Colonic mucosa (tissue), 4 donors: Measurements from ENCODE around the gene POR. TPM values are rescaled to one million over a fixed set of nuclear protein-coding genes. Genes with fewer than 3 reads are reported as not detected.

Experiments
- DNase-seq: peaks from one replicate; pipeline ENCODE4 v3.0.0-alpha.2; 2020
- H3K27ac ChIP-seq: fragments of 200-600 bp; one replicate; pipeline ENCODE4 v1.8.0; 2021
- H3K27me3 ChIP-seq: fragments of 200-600 bp; one replicate; pipeline ENCODE4 v1.8.0; 2021
- H3K36me3 ChIP-seq: fragments of 200-600 bp; one replicate; pipeline ENCODE4 v1.8.0; 2021
- H3K4me1 ChIP-seq: fragments of 200-600 bp; one replicate; pipeline ENCODE4 v1.8.0; 2021; ENCODE audit warnings: mild to moderate bottlenecking
- H3K4me3 ChIP-seq: fragments of 200-600 bp; one replicate; pipeline ENCODE4 v1.8.0; 2021
- H3K9ac ChIP-seq, 2 donors: one replicate each; pipeline ENCODE4 v1.7.0; 2013; ENCODE audit warnings: control low read depth in 2 of 2, low read depth in 2 of 2, low read length in 2 of 2
- H3K9me3 ChIP-seq: fragments of 200-600 bp; one replicate; pipeline ENCODE4 v1.8.0; 2021
- CTCF ChIP-seq: fragments of 200-600 bp; IDR thresholded peaks from one replicate; pipeline ENCODE4 v1.8.0; 2022; ENCODE audit warnings: antibody characterized with exemption, mild to moderate bottlenecking
- intact Hi-C: fragments of 100-400 bp; cut with DNase I; formaldehyde crosslinking; loops from one replicate; pipeline ENCODE4 v1.14.1; 2022
- total RNA-seq, 2 donors: library from RNA; stranded (reverse); fragmentation: NEBNext Ultra II Directional in 1 of 2; extraction: Animal tissue kit (Norgen Biotek cat#: 25700) in 1 of 2; gene quantifications; one replicate each; pipeline ENCODE4 v1.2.1, GENCODE V29; 2021
- donor health status: healthy.
- donor health status: DM: no; HTN: no; CAD: no.
- donor health status: DM: no; HTN: no; CAD: no.

The POR gene
- total RNA-seq, 2 donors from 2014 or later, result 126 to 169 TPM

GRCh38 chr7:75876126-75876881, 38.7 kb upstream of the POR start:
- Histone ChIP-seq H3K4me1 (no peaks in the 10 kb centered on the region), H3K9me3 (no peaks in the 10 kb centered on the region), H3K4me3 (no peak overlapping the region), H3K9ac (no peak overlapping the region), H3K27me3 (no peaks in the 10 kb centered on the region), H3K36me3 (peaks cover 3% of the 10 kb centered on the region), H3K27ac (no peak overlapping the region)
- TF ChIP-seq CTCF, result no peak
- DNase-seq, result no peak
- intact Hi-C loops, result no loop called here

- Histone ChIP-seq H3K27ac (peak overlapping the region; percentile 56), H3K4me1 (no peaks in the 10 kb centered on the region), H3K4me3 (peak overlapping the region; percentile 83), H3K27me3 (no peaks in the 10 kb centered on the region), H3K36me3 (peaks cover 9% of the 10 kb centered on the region), H3K9me3 (no peaks in the 10 kb centered on the region), H3K9ac (peak overlapping the region; percentile 58 to 81)
- no peak for DNase-seq
- intact Hi-C loops, result no loop called here
- TF ChIP-seq CTCF, result no peak
Measured at GRCh38 chr7:75878312-75878768, 36.6 kb upstream of the POR start.

DNA sequence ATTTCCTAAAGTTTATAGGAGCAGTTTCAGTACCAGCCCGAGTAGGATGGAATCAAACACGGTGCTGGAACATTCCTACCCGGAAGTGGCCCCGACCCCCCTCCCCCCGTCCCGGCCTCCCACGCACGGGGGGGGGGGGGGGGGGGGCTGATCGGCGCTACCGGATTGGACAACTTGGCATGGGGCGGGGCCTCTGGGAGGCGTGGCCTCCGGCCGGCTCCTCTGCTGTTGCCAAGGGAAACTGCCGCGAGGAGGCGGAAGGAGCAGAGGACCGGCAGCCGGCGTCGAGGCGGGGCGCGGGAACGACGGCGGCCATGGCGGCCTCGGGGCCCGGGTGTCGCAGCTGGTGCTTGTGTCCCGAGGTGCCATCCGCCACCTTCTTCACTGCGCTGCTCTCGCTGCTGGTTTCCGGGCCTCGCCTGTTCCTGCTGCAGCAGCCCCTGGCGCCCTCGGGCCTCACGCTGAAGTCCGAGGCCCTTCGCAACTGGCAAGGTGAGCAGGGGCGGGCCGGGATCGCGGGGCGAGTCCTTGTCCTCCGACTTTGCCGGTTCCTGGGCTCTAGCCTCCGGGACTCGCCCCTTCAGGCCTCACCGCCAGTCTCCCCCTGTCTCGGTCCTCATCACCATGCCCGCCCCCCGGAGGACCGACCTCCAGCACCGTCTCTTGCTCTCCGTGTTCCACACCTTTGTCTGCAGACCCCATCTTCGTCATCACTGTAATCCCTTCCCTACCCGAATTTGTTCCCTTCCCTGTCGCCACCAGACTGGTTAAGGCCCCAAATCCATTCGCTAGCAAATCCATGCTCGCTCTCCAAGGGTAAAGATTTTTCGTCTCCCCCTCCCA, 36.0 kb upstream of the POR start, which contains the start of gene RHBDD2:
RHBDD2 (plus strand) TSS at position 266 of the 843 bp plus-strand sequence; CDS start at position 315, 49 bp downstream.
- peak within 1 kb of the TSS; percentile 75 for H3K27ac ChIP-seq
- peak; percentile 97 for DNase-seq
- no peaks in the 10 kb centered on the region for H3K27me3 ChIP-seq
- intact Hi-C loops, result no loop called here
- no peaks in the 10 kb centered on the region for H3K9me3 ChIP-seq
- H3K4me1 ChIP-seq, result no peaks in the 10 kb centered on the region
- peak within 1 kb of the TSS; percentile 90 to 95 for H3K9ac ChIP-seq
- peak within 1 kb of the TSS; percentile 83 for H3K4me3 ChIP-seq
- no peak for TF ChIP-seq CTCF
- peaks cover 9% of the 10 kb centered on the region for H3K36me3 ChIP-seq

GRCh38 chr7:75879771-75880184, 35.2 kb upstream of the POR start:
- Histone ChIP-seq H3K4me3 (peak overlapping the region; percentile 83), H3K9me3 (no peaks in the 10 kb centered on the region), H3K27me3 (no peaks in the 10 kb centered on the region), H3K4me1 (no peaks in the 10 kb centered on the region), H3K9ac (peak overlapping the region in 1 of 2 donors; percentile 95), H3K27ac (peak overlapping the region; percentile 75), H3K36me3 (peaks cover 9% of the 10 kb centered on the region)
- no peak for DNase-seq
- TF ChIP-seq CTCF, result no peak
- intact Hi-C loops, result no loop called here

GRCh38 chr7:75880242-75880641, 34.7 kb upstream of the POR start:
- intact Hi-C loops, result no loop called here
- Histone ChIP-seq H3K9ac (peak overlapping the region in 1 of 2 donors; percentile 95), H3K27ac (no peak overlapping the region), H3K27me3 (no peaks in the 10 kb centered on the region), H3K36me3 (peaks cover 9% of the 10 kb centered on the region), H3K4me3 (no peak overlapping the region), H3K9me3 (no peaks in the 10 kb centered on the region), H3K4me1 (no peaks in the 10 kb centered on the region)
- TF ChIP-seq CTCF, result no peak
- DNase-seq, result no peak
